Measurements from ENCODE around the gene ITPR2. TPM values are rescaled to one million over a fixed set of nuclear protein-coding genes. Genes with fewer than 3 reads are reported as not detected.

ITPR2 gene
- total and polyA plus RNA-seq, 2 of the 13 experiments (the other 11 are each of a cell fraction or from before 2014, with no cell fraction given), result 31.9 to 81.9 TPM

GRCh38 chr12:26736563-26737486 lies 96.2 kb downstream of the ITPR2 start (continued):
- TF ChIP-seq, protein P1, sequence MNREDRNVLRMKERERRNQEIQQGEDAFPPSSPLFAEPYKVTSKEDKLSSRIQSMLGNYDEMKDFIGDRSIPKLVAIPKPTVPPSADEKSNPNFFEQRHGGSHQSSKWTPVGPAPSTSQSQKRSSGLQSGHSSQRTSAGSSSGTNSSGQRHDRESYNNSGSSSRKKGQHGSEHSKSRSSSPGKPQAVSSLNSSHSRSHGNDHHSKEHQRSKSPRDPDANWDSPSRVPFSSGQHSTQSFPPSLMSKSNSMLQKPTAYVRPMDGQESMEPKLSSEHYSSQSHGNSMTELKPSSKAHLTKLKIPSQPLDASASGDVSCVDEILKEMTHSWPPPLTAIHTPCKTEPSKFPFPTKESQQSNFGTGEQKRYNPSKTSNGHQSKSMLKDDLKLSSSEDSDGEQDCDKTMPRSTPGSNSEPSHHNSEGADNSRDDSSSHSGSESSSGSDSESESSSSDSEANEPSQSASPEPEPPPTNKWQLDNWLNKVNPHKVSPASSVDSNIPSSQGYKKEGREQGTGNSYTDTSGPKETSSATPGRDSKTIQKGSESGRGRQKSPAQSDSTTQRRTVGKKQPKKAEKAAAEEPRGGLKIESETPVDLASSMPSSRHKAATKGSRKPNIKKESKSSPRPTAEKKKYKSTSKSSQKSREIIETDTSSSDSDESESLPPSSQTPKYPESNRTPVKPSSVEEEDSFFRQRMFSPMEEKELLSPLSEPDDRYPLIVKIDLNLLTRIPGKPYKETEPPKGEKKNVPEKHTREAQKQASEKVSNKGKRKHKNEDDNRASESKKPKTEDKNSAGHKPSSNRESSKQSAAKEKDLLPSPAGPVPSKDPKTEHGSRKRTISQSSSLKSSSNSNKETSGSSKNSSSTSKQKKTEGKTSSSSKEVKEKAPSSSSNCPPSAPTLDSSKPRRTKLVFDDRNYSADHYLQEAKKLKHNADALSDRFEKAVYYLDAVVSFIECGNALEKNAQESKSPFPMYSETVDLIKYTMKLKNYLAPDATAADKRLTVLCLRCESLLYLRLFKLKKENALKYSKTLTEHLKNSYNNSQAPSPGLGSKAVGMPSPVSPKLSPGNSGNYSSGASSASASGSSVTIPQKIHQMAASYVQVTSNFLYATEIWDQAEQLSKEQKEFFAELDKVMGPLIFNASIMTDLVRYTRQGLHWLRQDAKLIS (CRISPR knock-in tag; IDR thresholded peaks at IDR 0.05), result peak; percentile 64; the same call in 1 of the 2 replicates
- TF ChIP-seq, protein P2, sequence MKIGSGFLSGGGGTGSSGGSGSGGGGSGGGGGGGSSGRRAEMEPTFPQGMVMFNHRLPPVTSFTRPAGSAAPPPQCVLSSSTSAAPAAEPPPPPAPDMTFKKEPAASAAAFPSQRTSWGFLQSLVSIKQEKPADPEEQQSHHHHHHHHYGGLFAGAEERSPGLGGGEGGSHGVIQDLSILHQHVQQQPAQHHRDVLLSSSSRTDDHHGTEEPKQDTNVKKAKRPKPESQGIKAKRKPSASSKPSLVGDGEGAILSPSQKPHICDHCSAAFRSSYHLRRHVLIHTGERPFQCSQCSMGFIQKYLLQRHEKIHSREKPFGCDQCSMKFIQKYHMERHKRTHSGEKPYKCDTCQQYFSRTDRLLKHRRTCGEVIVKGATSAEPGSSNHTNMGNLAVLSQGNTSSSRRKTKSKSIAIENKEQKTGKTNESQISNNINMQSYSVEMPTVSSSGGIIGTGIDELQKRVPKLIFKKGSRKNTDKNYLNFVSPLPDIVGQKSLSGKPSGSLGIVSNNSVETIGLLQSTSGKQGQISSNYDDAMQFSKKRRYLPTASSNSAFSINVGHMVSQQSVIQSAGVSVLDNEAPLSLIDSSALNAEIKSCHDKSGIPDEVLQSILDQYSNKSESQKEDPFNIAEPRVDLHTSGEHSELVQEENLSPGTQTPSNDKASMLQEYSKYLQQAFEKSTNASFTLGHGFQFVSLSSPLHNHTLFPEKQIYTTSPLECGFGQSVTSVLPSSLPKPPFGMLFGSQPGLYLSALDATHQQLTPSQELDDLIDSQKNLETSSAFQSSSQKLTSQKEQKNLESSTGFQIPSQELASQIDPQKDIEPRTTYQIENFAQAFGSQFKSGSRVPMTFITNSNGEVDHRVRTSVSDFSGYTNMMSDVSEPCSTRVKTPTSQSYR (CRISPR knock-in tag; IDR thresholded peaks at IDR 0.05; ENCODE audit: borderline replicate concordance), result peak; percentile 75; the same call in 1 of the 2 replicates
- TF ChIP-seq ZNF24 (IDR thresholded peaks at IDR 0.05), result no peak
- peak; percentile 93 for TF ChIP-seq TBX2 (CRISPR knock-in tag; IDR thresholded peaks at IDR 0.05; ENCODE audit: borderline replicate concordance)
- TF ChIP-seq GATA4 (IDR thresholded peaks at IDR 0.05; ENCODE audit: borderline replicate concordance, low read depth), result peak; percentile 98
- peak; percentile 76; the same call in 1 of the 2 replicates for TF ChIP-seq ZNF556 (CRISPR knock-in tag; IDR thresholded peaks at IDR 0.05; ENCODE audit: borderline replicate concordance)
- TF ChIP-seq ZSCAN9 (CRISPR knock-in tag; IDR thresholded peaks at IDR 0.05; ENCODE audit: borderline replicate concordance), result peak; percentile 89; the same call in 1 of the 2 replicates
- peak; percentile 51; the same call in 1 of the 2 replicates for TF ChIP-seq FOSL1 (CRISPR knock-in tag; IDR thresholded peaks at IDR 0.05; ENCODE audit: borderline replicate concordance)
- TF ChIP-seq ELF3 (CRISPR knock-in tag; IDR thresholded peaks at IDR 0.05), result peak; percentile 98
- TF ChIP-seq ZNF670 (CRISPR knock-in tag; IDR thresholded peaks at IDR 0.05; ENCODE audit: borderline replicate concordance), result no peak
- peak; percentile 43; the same call in 1 of the 2 replicates for TF ChIP-seq MTA1 (CRISPR knock-in tag; IDR thresholded peaks at IDR 0.05; ENCODE audit: borderline replicate concordance)
- TF ChIP-seq MAFF (IDR thresholded peaks at IDR 0.05; ENCODE audit: low read depth, low read length), result peak; percentile 66
- TF ChIP-seq DDIT3 (CRISPR knock-in tag; IDR thresholded peaks at IDR 0.05), result 0 out of 2 replicates have a peak, but pooled peaks have one; percentile 70
- TF ChIP-seq KDM6A (CRISPR knock-in tag; IDR thresholded peaks at IDR 0.05; ENCODE audit: low read depth), result peak; percentile 98
- TF ChIP-seq ASH2L (IDR thresholded peaks at IDR 0.05; ENCODE audit: insufficient read length, low read depth, low read length), result peak; percentile 99
- TF ChIP-seq, protein P3, sequence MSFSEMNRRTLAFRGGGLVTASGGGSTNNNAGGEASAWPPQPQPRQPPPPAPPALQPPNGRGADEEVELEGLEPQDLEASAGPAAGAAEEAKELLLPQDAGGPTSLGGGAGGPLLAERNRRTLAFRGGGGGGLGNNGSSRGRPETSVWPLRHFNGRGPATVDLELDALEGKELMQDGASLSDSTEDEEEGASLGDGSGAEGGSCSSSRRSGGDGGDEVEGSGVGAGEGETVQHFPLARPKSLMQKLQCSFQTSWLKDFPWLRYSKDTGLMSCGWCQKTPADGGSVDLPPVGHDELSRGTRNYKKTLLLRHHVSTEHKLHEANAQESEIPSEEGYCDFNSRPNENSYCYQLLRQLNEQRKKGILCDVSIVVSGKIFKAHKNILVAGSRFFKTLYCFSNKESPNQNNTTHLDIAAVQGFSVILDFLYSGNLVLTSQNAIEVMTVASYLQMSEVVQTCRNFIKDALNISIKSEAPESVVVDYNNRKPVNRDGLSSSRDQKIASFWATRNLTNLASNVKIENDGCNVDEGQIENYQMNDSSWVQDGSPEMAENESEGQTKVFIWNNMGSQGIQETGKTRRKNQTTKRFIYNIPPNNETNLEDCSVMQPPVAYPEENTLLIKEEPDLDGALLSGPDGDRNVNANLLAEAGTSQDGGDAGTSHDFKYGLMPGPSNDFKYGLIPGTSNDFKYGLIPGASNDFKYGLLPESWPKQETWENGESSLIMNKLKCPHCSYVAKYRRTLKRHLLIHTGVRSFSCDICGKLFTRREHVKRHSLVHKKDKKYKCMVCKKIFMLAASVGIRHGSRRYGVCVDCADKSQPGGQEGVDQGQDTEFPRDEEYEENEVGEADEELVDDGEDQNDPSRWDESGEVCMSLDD (CRISPR knock-in tag; IDR thresholded peaks at IDR 0.05; ENCODE audit: borderline replicate concordance), result no peak
- TF ChIP-seq NFIC (IDR thresholded peaks at IDR 0.05; ENCODE audit: low read length), result peak; percentile 100
- no peak for TF ChIP-seq ZSCAN22 (CRISPR knock-in tag; IDR thresholded peaks at IDR 0.05)
